Fibroblast of lung (primary cell): ENCODE results near the gene ZEB2.

Experiments used
- CTCF ChIP-seq, 2 donors: IDR thresholded peaks in 1 of 2; conservative IDR thresholded peaks in 1 of 2; 1 replicate in 1 of 2; 2 replicates in 1 of 2; pipeline ENCODE4 v1.5.1; 2011 to 2012; ENCODE audit warnings: low read length in 2 of 2, control low read depth in 1 of 2, inconsistent platforms in 1 of 2, low read depth in 1 of 2, mild to moderate bottlenecking in 1 of 2
- EZH2 ChIP-seq: IDR thresholded peaks from 2 replicates; pipeline ENCODE4 v1.5.1; 2012; ENCODE audit warnings: low read length, control low read depth, mild to moderate bottlenecking; ENCODE audit errors: missing control alignments

GRCh38 chr2:144378551-144378950 lies 141.4 kb downstream of the ZEB2 start:
- TF ChIP-seq CTCF (conservative IDR thresholded peaks at IDR 0.05 in 1 of 2, IDR thresholded peaks at IDR 0.05 in 1 of 2; ENCODE audit: low read depth in 1 of 2, low read length in 2 of 2) = no peak
- TF ChIP-seq EZH2 = no peak
